ENCODE data around the gene DAAM2.

GRCh38 chr6:39892490-39893129 lies 100.4 kb downstream of the DAAM2 start:
- TF ChIP-seq GATA2 (IDR thresholded peaks at IDR 0.05; ENCODE audit: low read depth, low read length) (no peak), GATA3 (IDR thresholded peaks at IDR 0.05; ENCODE audit: low read depth, low read length) (no peak)

Measured in SH-SY5Y (cell line).